Frontal cortex (tissue), 4 donors: ENCODE results near the gene GPR27. TPM values are rescaled to one million over a fixed set of nuclear protein-coding genes. Genes with fewer than 3 reads are reported as not detected.

Experiments
- DNase-seq, 2 donors: peaks; one replicate each; pipeline ENCODE4 v3.0.0; 2012; ENCODE audit warnings: low spot score in 2 of 2
- FAIRE-seq: peaks from 2 replicates; lab custom pipeline; 2012; peaks lifted over from hg19 to GRCh38; lab: Jason Lieb, UNC
- total RNA-seq: library from RNA; depleted of rRNA; stranded (reverse); fragments of >200 nt; gene quantifications from one replicate; pipeline ENCODE4 v1.2.3, GENCODE V29; 2014
- donor health status: control.
- donor health status: control.
- donor health status: control.

Gene GPR27
- total RNA-seq, 1 donor from 2014 or later, result 43.6 TPM

GRCh38 chr3:71728632-71729342, 24.9 kb upstream of the GPR27 start:
- FAIRE-seq, result no peak

DNA sequence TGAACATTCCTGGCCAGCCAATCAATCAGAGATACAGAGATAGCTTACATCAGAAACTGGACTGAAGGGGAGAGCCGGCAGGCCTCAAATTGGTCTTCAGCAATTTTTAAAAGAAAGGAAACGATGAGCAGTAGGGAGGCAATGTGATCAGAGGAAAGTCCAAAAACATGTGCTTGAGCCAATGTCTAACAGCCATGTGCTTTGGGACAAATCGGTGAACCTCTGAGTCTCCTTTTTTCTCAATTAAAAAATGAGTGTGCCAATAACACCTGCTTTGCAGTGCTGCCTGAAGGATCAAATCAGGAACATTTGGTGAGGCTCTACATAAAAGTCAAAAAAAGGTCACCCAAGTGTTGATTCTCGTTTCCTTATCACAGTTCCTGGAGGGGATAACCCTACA, 21.0 kb upstream of the GPR27 start:
- DNase-seq, result no peak
- FAIRE-seq, result no peak

More at GRCh38 chr3:71728632-71729342, 24.9 kb upstream of the GPR27 start:
- no peak for DNase-seq

- DNase-seq (no peak), FAIRE-seq (no peak)
Measured at GRCh38 chr3:71733319-71733718, 20.3 kb upstream of the GPR27 start.

GRCh38 chr3:71734881-71735280, 18.8 kb upstream of the GPR27 start:
- FAIRE-seq (no peak), DNase-seq (no peak)

- FAIRE-seq (no peak), DNase-seq (no peak)
Measured at GRCh38 chr3:71742621-71743020, 11.0 kb upstream of the GPR27 start.

DNA sequence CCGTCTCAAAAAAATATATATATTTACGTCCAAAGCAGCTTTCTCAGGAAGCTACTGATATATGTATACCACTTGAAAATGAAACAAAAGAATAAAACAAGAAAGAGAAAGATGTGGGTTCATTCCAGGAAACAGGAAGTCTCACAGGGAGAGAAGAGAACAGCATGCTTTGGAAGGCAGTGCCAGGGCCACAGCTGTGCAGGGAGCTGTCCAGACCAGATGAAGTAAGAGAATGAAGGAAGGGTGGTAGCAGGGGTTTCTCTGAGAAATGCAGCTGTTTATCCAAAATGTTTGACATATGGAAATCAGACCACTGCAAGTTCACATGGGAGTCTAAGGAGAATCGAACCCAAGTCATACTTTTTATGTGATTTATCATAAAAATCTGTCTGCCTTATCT, 8.9 kb upstream of the GPR27 start:
- FAIRE-seq (no peak), DNase-seq (no peak)

GRCh38 chr3:71751602-71752001, 2.1 kb upstream of the GPR27 start:
- FAIRE-seq (no peak), DNase-seq (no peak)

DNA sequence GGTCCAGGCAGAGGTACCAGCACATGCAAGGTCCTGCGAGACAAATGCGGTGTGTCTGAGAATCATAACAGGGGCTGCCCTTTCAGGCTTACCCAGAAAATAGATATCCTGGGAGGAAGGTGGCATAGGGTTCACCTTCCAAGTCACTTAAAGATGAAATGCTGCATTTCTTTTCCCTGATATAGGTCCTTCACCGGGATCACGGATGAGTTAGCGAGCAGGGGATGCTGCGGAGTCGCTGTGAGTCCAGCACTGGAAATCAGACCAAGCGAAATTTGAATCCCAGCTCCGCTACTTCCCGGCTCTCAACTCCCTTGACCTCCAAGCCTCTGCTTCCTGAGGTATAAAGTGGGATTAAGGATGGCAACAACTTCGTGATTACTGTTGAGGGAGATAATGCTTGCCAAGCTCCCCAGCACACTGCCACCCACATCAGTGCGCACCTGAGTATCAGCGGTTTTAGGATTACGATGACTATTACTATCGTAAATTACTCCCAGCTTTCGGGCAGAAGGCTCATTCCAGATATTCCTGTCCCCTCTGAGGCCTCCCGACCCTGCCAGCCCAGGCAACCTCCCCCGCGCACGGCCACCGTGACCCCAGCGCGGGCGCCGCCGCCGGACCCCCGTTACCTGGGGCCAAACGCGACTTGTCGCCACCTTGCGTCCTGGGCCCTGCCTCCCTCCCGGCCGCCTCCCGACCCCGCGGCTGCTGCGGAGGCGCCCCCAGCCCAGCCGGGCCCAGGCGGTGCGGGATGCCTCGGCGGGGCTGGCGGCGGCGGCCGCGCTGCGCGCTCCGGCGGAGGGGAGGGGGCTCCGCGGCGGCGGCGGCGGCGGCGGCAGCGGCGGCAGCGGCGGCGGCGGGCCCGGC, 589 bp upstream of the GPR27 start:
- peak in 1 of 2 donors; percentile 24 for DNase-seq
- no peak for FAIRE-seq

GRCh38 chr3:71754610-71755253, 1.1 kb downstream of the GPR27 start:
- DNase-seq, result no peak
- FAIRE-seq, result no peak

GRCh38 chr3:71758091-71758490, 4.4 kb downstream of the GPR27 start:
- no peak for DNase-seq
- FAIRE-seq, result no peak

DNA sequence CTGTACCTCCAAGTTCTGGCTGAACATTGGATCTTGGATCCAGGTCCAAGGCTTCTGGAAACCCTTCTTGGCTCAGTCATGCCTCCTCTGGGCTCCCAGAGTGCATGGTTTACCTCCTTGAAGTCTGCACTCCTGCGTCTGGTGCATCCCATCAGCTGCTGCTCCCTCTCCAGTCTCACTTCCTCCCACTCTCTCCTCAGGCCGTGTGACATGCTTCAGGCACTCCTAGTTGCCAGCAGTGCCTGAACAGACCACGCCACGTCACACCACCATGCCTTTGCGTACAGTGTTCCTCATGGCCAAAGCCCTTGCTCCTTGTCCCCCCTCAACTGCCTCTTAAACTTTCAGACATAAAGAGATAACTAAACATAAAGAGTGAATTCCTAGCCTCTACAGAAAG, 5.7 kb downstream of the GPR27 start:
- no peak for DNase-seq
- FAIRE-seq, result no peak

DNA sequence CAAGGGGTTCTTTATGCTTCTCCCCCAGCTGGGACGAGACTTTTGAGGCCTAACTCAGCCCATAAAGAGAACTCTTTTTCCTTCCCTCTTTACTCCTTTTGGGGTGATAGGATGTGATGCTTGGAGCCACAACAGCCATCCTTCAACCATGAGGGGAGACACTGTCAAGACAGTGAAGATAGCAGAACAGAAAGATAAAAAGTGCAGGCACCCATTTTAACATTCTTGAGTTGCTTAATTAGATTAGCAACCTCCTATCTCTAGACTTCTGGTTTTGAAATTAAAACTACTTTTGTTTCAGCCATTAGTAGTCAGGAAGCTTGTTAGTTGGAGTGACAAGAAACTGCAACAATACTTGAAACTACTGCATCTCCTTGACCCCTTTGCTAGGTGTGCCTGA, 6.5 kb downstream of the GPR27 start:
- DNase-seq (no peak), FAIRE-seq (no peak)

GRCh38 chr3:71763426-71763825, 9.8 kb downstream of the GPR27 start:
- FAIRE-seq (no peak), DNase-seq (no peak)

DNA sequence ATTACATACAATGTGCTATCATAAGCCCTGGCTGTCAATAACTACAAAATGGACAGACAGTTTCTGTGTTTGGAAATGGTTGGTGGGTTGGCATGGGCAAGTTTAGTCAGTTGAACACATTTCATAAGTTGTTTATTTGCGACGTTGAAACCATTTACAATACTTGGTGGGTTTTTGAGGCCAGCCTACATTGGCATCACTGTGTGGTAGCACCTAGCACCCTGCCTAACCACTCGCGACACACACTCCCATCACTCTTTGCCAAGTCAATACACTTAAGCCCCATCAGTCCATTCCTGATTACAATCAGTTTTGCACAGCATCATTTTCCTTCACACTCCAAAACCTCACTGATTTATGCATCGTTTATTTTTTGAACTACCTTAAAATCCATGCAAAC, 17.5 kb downstream of the GPR27 start:
- DNase-seq (no peak), FAIRE-seq (no peak)

DNA sequence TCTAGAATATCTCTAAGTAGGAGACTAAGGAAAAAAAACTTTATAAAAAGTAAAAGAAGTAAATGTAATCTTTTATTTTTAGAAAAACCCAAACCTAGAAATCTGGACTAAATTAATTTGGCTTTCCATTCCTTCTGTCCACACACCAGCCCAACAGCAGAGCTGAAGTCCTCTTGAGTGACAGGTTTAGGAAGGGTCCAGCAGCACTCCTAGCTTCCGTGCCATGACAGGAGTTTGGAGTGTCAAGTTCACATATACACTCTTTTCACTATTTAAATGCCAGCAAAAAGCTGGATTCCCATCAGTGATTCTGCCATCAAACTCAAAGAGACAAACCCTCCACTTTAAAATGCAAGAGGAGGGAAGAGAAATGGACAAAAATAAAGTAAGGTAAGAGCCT, 18.2 kb downstream of the GPR27 start:
- DNase-seq, result no peak
- FAIRE-seq, result no peak

- FAIRE-seq, result no peak
- DNase-seq, result no peak
Measured at GRCh38 chr3:71776538-71776937, 22.9 kb downstream of the GPR27 start.

- FAIRE-seq (no peak), DNase-seq (no peak)
Measured at GRCh38 chr3:71778353-71778752, 24.7 kb downstream of the GPR27 start.

- DNase-seq (no peak), FAIRE-seq (no peak)
Measured at GRCh38 chr3:71779674-71780377, 26.2 kb downstream of the GPR27 start.

GRCh38 chr3:71780430-71780829, 26.8 kb downstream of the GPR27 start:
- FAIRE-seq (no peak), DNase-seq (no peak)

GRCh38 chr3:71783152-71783551, 29.5 kb downstream of the GPR27 start:
- FAIRE-seq, result no peak
- no peak for DNase-seq
